Esophagus squamous epithelium (tissue), 5 donors: Measurements from ENCODE around the gene SACS. TPM values are rescaled to one million over a fixed set of nuclear protein-coding genes. Genes with fewer than 3 reads are reported as not detected.
A peak's percentile ranks its signal among the peaks of the same experiment; 100 is the strongest.

Experiments
- DNase-seq: peaks from one replicate; lab custom pipeline; 2025; lab: John Stamatoyannopoulos, UW
- H3K27ac ChIP-seq, 4 donors: fragments of 200-600 bp; sonication (generic); one replicate each; pipeline ENCODE4 v1.5.1; 2016 to 2019; ENCODE audit warnings: mild to moderate bottlenecking in 1 of 4
- H3K27me3 ChIP-seq, 4 donors: fragments of 200-600 bp; sonication (generic); 1 replicate in 3 of 4; 2 replicates in 1 of 4; pipeline versions ENCODE4 v1.5.1 to v1.6.0; 2017 to 2021; ENCODE audit warnings: antibody characterized with exemption in 1 of 4
- H3K36me3 ChIP-seq, 3 donors: fragments of 200-600 bp; sonication (generic); one replicate each; pipeline ENCODE4 v1.5.1; 2016 to 2019
- H3K4me1 ChIP-seq, 3 donors: fragments of 200-600 bp; sonication (generic); one replicate each; pipeline ENCODE4 v1.5.1; 2017 to 2019
- H3K4me3 ChIP-seq, 4 donors: fragments of 200-600 bp; sonication (generic); 1 replicate in 3 of 4; 2 replicates in 1 of 4; pipeline ENCODE4 v1.5.1; 2016 to 2019; ENCODE audit warnings: mild to moderate bottlenecking in 2 of 4, moderate library complexity in 1 of 4
- H3K9me3 ChIP-seq, 3 donors: fragments of 200-600 bp; sonication (generic); one replicate each; pipeline ENCODE4 v1.5.1; 2016 to 2019
- POLR2A ChIP-seq, 4 donors: fragments of 450-650 bp; IDR thresholded peaks; one replicate each; pipeline ENCODE4 v1.6.1; 2017; ENCODE audit warnings: antibody characterized with exemption in 4 of 4, mild to moderate bottlenecking in 4 of 4, moderate library complexity in 3 of 4
- WGBS, 2 donors: methylation state at CpG; one replicate each; pipeline ENCODE4 v1.1.5; 2018; 5-methylcytosine and 5-hydroxymethylcytosine counted together
- intact Hi-C: fragments of 100-400 bp; cut with DNase I; formaldehyde crosslinking; loops from one replicate; pipeline ENCODE4 v1.15.0; 2022
- total RNA-seq, 4 donors: library from RNA; depleted of rRNA; stranded (reverse); fragments of >200 nt; gene quantifications; one replicate each; pipeline ENCODE4 v1.1.0, GENCODE V29; 2016
- TF ChIP-seq, protein P1 (sequence below), 6 experiments: fragments of 450-650 bp in 4 of 6; fragments of 200-600 bp in 2 of 6; sonication (generic) in 2 of 6; IDR thresholded peaks; one replicate each; pipeline ENCODE4 v1.5.1; 2016 to 2019; ENCODE audit warnings: antibody characterized with exemption in 6 of 6, mild to moderate bottlenecking in 4 of 6, moderate library complexity in 4 of 6
- donor health status: DM: yes; HTN: yes; CAD: no.

Gene SACS, protein sequence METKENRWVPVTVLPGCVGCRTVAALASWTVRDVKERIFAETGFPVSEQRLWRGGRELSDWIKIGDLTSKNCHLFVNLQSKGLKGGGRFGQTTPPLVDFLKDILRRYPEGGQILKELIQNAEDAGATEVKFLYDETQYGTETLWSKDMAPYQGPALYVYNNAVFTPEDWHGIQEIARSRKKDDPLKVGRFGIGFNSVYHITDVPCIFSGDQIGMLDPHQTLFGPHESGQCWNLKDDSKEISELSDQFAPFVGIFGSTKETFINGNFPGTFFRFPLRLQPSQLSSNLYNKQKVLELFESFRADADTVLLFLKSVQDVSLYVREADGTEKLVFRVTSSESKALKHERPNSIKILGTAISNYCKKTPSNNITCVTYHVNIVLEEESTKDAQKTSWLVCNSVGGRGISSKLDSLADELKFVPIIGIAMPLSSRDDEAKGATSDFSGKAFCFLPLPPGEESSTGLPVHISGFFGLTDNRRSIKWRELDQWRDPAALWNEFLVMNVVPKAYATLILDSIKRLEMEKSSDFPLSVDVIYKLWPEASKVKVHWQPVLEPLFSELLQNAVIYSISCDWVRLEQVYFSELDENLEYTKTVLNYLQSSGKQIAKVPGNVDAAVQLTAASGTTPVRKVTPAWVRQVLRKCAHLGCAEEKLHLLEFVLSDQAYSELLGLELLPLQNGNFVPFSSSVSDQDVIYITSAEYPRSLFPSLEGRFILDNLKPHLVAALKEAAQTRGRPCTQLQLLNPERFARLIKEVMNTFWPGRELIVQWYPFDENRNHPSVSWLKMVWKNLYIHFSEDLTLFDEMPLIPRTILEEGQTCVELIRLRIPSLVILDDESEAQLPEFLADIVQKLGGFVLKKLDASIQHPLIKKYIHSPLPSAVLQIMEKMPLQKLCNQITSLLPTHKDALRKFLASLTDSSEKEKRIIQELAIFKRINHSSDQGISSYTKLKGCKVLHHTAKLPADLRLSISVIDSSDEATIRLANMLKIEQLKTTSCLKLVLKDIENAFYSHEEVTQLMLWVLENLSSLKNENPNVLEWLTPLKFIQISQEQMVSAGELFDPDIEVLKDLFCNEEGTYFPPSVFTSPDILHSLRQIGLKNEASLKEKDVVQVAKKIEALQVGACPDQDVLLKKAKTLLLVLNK (N-terminal part only)
- 10 to 100 TPM in 2 of 4 donors, 1 to 10 TPM in 2; 3.0 to 14.5 (median 10.6) TPM for total RNA-seq

DNA sequence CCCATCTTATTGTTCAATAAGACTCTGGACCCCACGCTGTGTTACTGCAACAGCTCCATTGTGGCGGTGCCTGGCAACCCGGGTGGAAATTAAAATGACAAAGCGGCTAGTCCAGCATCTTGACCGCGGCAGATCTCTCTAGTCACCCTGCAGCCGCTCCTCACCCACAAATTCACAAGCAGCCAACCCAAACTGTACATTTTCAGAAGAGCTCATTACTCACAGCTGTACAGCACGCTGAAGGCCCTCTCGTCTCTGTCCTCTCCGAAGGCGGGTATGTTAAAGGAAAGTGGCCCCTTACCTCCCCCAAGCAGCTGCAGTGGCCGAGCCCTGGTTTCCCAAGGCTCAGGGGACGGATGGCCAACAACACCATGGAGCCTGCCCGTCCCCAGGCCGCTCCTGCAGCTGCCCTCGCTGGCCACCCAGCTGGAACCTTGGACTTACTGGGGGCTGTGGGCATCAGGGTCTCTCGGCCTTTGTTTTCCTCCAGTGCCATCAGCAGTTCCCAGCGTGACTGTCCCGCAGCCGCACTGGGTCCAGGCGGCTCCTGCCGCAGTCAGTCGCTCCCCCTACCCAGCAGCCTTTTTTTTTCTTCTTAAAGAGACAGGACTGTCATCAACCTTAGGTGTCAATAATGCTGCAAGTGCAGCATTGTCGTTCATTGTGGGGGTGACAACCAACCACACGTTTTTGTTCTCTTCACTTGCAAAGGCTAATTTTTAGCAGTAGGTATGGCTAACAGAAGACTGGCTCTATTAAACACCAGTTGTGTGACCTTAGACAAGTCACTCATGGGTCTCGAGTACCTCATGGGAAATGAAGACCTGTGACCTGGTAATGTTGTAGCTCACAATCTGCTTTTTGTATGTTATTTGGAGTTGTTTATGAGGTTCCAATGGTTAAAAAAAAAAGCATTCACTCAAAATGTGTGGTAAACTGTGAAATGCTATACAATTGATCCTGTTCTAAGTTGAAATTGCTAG, at the start of gene SACS:
TSS of gene SACS (minus strand) at position 532 of the 983 bp plus-strand sequence. CDS start 22,463 bp downstream, outside the sequence.
- no peaks in the 10 kb centered on the region for H3K9me3 ChIP-seq
- peaks cover 0 to 9% (median 0%) of the 10 kb centered on the region in 3 donors for H3K4me1 ChIP-seq
- WGBS, 2 donors, result 29 to 34% methylated on average over 18 to 23 of the region's 26 CpGs
- peak within 1 kb of the TSS; percentile 1 to 63 (median 44) for H3K4me3 ChIP-seq
- TF ChIP-seq POLR2A (IDR thresholded peaks at IDR 0.05), result no peak
- TF ChIP-seq, protein P1, sequence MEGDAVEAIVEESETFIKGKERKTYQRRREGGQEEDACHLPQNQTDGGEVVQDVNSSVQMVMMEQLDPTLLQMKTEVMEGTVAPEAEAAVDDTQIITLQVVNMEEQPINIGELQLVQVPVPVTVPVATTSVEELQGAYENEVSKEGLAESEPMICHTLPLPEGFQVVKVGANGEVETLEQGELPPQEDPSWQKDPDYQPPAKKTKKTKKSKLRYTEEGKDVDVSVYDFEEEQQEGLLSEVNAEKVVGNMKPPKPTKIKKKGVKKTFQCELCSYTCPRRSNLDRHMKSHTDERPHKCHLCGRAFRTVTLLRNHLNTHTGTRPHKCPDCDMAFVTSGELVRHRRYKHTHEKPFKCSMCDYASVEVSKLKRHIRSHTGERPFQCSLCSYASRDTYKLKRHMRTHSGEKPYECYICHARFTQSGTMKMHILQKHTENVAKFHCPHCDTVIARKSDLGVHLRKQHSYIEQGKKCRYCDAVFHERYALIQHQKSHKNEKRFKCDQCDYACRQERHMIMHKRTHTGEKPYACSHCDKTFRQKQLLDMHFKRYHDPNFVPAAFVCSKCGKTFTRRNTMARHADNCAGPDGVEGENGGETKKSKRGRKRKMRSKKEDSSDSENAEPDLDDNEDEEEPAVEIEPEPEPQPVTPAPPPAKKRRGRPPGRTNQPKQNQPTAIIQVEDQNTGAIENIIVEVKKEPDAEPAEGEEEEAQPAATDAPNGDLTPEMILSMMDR (IDR thresholded peaks at IDR 0.05), result no peak
- DNase-seq, result no peak
- peaks cover 0 to 13% (median 0%) of the 10 kb centered on the region in 4 donors for H3K27me3 ChIP-seq
- no peaks in the 10 kb centered on the region for H3K36me3 ChIP-seq
- H3K27ac ChIP-seq, result peak within 1 kb of the TSS in 3 of 4 donors; percentile 37 to 52 (median 40)
- intact Hi-C loops, result no loop called here

DNA sequence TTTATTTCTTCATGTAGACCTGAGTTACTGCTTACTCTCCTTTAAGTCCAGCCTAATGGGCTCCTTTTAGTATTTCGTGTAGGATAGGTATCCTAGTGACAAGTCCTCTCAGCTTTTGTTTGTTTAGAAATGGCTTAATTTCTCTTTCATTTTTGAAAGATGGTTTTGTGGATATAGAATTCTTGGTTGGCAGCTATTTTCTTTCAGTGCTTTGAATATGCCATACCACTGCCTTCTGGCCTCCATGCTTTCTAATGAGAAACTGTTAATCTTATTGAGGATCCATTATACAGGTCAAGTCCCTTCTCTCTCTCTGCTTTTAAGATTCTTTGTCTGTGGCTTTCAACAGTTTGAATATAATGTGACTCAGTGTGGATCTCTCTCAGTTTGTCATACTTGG, 46.8 kb upstream of the SACS start:
- intact Hi-C loops, result no loop called here
- TF ChIP-seq, protein P1 (IDR thresholded peaks at IDR 0.05), result no peak
- no peak for TF ChIP-seq POLR2A (IDR thresholded peaks at IDR 0.05)
- Histone ChIP-seq H3K27me3 (no peaks in the 10 kb centered on the region), H3K9me3 (peaks cover 0 to 21% (median 16%) of the 10 kb centered on the region in 3 donors), H3K4me1 (no peaks in the 10 kb centered on the region), H3K27ac (no peak overlapping the region), H3K4me3 (no peak overlapping the region), H3K36me3 (no peaks in the 10 kb centered on the region)
- WGBS, 2 donors, result 56 to 63% methylated on average over 1 of the region's 1 CpG
- DNase-seq, result no peak

DNA sequence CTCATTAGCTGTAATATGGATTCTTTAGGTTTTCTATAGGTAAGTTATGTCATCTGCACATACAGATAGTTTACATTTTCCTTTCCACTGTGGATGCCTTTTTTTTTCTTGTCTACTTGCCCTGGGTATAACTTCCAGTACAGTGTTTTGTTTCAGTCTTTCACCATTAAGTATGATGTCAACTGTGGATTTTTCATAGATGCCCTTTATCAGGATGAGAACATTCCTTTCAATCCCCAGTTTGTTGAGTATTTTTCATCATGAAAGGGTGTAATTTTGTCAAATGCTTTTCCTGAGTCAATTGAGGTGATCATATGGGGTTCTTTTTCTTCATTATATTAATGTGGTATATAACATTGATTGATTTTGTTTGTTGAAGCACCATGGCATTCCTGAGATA, 43.6 kb upstream of the SACS start:
- peaks cover 0 to 21% (median 16%) of the 10 kb centered on the region in 3 donors for H3K9me3 ChIP-seq
- no peaks in the 10 kb centered on the region for H3K36me3 ChIP-seq
- no peaks in the 10 kb centered on the region for H3K4me1 ChIP-seq
- H3K27me3 ChIP-seq, result no peaks in the 10 kb centered on the region
- intact Hi-C loops, result no loop called here
- no peak for DNase-seq
- no peak overlapping the region for H3K27ac ChIP-seq
- TF ChIP-seq, protein P1 (IDR thresholded peaks at IDR 0.05), result no peak
- no peak for TF ChIP-seq POLR2A (IDR thresholded peaks at IDR 0.05)
- H3K4me3 ChIP-seq, result no peak overlapping the region

DNA sequence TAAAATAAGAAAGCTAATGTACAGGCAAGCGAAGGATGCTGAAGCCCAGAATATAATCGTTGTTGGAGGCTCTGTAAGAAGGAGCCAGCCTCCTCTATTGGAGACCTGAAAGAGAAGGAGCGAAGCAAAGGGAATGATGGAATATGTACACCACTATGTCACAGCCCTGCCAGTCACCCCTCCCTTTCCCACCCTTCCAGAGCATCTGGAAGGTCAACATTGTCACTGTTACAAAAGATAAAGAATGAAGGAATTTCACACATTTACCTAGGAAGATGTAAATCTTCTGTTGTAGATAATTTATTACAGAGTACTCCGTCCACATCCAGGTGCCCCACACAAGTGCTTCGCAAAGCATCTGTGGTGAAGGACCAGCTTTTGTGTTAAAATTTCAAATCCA, 39.7 kb upstream of the SACS start:
- TF ChIP-seq, protein P1 (IDR thresholded peaks at IDR 0.05), result no peak
- TF ChIP-seq POLR2A (IDR thresholded peaks at IDR 0.05), result no peak
- H3K36me3 ChIP-seq, result no peaks in the 10 kb centered on the region
- no peak overlapping the region for H3K4me3 ChIP-seq
- 88 to 89% methylated on average over 5 of the region's 5 CpGs for WGBS, 2 donors
- no peaks in the 10 kb centered on the region for H3K9me3 ChIP-seq
- no peaks in the 10 kb centered on the region for H3K27me3 ChIP-seq
- peaks cover 0 to 13% (median 4%) of the 10 kb centered on the region in 3 donors for H3K4me1 ChIP-seq
- no peak for DNase-seq
- intact Hi-C loops, result no loop called here
- no peak overlapping the region for H3K27ac ChIP-seq
